ENCODE data around the gene NCOA3. TPM values are rescaled to one million over a fixed set of nuclear protein-coding genes. Genes with fewer than 3 reads are reported as not detected.

Gene NCOA3
- total RNA-seq, 1 experiment from 2014 or later: 30.2 TPM

DNA sequence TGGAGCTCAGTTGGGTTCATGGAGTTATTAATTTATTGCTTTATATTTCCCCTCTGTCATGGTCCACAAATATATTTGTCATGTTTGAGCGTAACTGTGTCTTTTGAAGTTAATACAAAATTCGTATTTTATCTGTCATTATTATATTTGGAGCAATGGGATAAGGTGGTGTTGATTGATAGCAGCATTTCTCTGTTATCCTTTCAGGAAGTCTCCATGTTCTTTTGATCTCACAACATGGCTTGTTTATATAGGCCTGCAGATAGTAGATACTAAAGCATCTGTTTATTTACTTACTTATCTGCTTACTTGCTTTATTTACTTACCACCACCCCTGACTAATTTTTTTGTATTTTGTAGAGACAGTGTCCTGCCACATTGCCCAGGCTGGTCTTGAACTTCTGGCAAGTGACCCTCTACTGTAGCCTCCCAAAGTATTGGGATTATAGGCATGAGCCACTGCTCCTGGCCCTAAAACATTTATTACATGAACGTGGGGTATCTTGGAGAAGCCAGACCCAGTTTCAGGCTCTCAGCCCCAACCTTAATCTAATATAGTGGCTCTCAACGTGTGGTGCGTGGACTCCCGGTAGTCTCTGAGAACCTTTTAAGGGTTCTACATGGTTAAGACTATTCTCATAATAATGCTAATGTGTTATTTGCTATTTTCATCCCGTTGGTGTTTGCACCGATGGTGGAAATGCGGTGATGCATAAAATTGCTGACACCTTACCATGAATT lies 104.2 kb downstream of the NCOA3 start:
- no peak for DNase-seq (ENCODE audit: low read depth)
- in situ Hi-C loops (cut with HindIII; ENCODE audit: low pct_unique_long_range_greater_than_20kb, low sequenced_read_pairs): no loop called here

DNA sequence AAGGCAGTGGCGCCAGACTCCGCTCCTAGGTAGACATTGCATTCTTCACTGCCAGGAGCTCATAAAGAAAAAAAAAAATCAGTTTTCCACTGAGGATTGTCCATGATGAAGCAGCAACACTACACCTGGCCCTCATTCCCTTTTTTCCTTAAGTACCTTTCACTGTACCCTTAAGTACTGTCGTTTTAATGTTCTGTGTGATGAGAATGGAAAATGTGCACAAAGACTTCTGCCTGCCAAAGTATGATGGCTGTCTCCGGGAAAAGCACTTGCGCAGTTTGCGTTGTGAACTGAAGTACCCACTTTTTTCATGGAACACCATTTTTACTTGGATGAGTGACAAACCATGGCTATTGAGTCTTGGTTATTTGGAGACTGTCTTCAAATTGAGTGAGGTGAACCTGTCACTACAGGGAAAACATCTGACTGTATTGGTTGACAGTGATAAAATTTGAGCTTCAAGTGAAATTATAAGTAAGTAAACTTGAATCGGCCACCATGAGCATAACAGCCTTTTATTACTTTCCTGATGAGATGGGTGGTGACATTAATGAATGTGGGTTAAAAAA lies 104.8 kb downstream of the NCOA3 start:
- in situ Hi-C loops (cut with HindIII; ENCODE audit: low pct_unique_long_range_greater_than_20kb, low sequenced_read_pairs): no loop called here

DNA sequence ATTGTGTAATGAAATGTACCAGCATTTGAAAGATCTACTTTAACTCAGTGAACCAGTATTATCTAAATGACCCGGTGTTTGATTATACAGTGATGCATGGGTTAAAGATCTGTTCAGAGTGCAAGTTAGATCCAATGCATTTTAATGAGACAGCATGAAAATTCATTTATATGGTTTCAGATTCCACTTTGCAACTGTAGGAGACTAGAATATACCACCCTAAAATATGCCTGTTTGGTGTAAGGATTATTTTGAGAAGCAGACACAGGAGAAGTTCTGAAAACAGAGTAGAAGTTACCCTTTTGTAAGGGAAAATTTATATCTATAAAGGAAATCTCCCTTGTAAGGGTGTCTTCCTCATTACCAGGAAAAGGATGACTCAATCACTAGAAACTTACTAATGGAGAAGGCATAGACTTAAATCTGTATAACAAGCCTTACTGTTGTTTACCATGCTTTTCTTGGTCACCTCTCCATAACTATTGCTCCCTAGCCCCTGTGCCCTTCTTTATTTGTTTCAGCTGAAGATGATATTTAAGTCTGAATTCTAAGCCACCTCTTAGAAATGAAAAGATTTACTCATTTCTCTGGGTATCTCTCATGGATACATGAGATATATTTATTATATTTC lies 105.4 kb downstream of the NCOA3 start:
- DNase-seq (ENCODE audit: low read depth): no peak
- in situ Hi-C loops (cut with HindIII; ENCODE audit: low pct_unique_long_range_greater_than_20kb, low sequenced_read_pairs): no loop called here

More for the DNA sequence above, 104.8 kb downstream of the NCOA3 start:
- no peak for DNase-seq (ENCODE audit: low read depth)

DNA sequence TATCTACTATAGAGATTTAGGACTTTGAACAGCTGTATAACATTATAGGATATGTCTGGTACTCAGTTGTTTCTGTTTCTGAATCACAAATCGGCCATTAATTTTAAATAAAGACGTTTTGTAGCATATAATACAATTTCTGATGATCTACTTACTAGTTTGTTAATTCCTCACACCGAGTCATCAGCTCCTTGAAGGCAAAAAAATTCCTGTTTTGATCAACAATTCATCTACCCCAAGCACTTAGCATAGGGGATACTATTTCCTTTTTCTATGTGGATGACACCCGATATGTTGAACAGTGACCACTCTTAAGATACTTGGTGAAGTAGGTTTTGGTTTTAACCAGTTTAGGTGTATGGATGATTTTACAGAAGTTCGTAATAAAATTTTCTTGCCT lies 107.3 kb downstream of the NCOA3 start:
- no peak for DNase-seq (ENCODE audit: low read depth)
- in situ Hi-C loops (cut with HindIII; ENCODE audit: low pct_unique_long_range_greater_than_20kb, low sequenced_read_pairs): no loop called here

DNA sequence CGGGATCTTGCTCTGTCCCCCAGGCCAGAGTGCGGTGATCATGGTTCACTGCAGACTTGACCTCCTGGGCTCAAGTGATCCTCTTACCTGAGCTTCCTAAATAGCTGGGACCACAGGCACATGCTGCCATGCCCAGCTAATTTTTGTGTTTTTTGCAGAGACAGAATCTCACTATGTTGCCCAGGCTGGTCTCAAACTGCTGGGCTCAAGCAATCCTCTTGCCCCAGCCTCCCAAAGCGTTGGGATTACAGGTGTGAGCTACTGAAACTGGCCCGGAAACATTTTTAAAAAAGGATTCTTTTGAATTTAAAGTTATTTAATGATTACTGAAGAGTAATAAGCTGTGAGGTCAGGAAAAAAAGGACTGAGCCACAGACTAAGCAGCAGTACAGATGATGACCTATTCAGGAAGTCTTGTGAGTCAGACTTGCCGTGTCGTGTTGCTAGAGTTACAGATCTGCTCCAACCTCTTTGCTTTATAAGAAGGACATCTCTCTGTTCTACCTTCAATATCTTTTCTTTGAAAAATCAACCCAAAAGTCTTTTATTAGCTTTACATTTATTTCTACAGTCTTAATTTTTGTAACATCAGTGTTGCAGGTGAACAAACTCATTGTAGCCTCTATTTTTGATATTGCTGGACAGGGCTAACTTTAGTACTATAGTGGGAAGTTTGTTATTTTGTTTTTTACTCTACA lies 108.7 kb downstream of the NCOA3 start:
- DNase-seq (ENCODE audit: low read depth): peak; percentile 76
- in situ Hi-C loops (cut with HindIII; ENCODE audit: low pct_unique_long_range_greater_than_20kb, low sequenced_read_pairs): loop anchor here (10.0 kb wide), 1 partner anchor 106 kb away; the partner anchor contains the start of gene NCOA3

DNA sequence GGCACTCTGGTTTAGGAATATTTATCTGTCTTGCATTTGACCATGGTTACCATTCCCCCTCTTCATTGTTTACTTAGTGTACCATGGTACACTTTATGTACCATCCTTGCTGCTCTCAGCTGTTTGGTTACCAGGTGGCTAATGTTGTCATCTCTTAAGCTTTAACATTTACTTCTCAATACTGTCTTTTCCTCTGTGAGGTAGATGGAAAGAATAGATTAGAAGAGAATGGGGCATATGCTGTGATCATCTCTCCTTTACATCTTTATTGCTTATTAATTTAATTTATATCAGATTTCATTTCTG lies 109.2 kb downstream of the NCOA3 start:
- in situ Hi-C loops (cut with HindIII; ENCODE audit: low pct_unique_long_range_greater_than_20kb, low sequenced_read_pairs): loop anchor here (10.0 kb wide), 1 partner anchor 106 kb away; the partner anchor contains the start of gene NCOA3
- no peak for DNase-seq (ENCODE audit: low read depth)

DNA sequence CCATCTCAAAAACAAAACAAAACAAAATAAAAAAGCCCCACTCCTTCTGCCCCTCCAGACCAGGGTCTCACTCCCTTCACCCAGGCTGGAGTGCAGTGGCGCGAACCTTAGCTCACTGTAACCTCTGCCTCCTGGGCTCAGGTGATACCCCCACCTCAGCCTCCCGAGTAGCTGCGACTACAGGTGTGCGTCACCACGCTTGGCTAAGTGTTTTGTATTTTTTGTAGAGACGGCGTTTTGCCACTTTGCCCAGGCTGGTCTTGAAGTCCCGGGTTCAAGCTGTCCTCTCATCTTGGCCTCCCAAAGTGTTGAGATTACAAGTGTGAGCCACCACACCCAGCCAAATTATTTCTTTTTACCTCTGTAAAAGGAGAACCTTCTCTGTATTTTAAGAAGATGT lies 110.1 kb downstream of the NCOA3 start:
- in situ Hi-C loops (cut with HindIII; ENCODE audit: low pct_unique_long_range_greater_than_20kb, low sequenced_read_pairs): loop anchor here (10.0 kb wide), 1 partner anchor 107 kb away; the partner anchor contains the start of gene NCOA3

DNA sequence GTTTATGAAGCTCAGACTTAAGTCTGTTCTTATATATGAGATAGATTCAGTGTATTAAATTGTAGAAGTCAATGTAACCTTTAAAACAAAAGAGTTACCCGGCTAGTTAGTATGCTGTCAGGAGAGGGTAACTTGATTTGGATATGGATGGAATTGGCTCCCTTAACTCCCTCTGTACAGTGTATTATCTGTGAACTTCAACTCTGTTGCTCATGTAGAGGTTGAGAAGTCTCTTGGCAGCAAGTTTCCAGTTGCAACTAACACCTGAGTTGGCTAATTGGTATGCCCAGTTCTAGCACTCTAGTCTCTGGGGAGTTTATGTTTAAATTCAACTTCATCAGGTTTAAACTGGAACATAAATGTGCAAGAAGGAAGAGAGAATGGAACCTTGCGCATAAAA lies 111.0 kb downstream of the NCOA3 start:
- DNase-seq (ENCODE audit: low read depth): no peak
- in situ Hi-C loops (cut with HindIII; ENCODE audit: low pct_unique_long_range_greater_than_20kb, low sequenced_read_pairs): loop anchor here (10.0 kb wide), 1 partner anchor 108 kb away; the partner anchor contains the start of gene NCOA3

More for the DNA sequence above, 110.1 kb downstream of the NCOA3 start:
- DNase-seq (ENCODE audit: low read depth): no peak

DNA sequence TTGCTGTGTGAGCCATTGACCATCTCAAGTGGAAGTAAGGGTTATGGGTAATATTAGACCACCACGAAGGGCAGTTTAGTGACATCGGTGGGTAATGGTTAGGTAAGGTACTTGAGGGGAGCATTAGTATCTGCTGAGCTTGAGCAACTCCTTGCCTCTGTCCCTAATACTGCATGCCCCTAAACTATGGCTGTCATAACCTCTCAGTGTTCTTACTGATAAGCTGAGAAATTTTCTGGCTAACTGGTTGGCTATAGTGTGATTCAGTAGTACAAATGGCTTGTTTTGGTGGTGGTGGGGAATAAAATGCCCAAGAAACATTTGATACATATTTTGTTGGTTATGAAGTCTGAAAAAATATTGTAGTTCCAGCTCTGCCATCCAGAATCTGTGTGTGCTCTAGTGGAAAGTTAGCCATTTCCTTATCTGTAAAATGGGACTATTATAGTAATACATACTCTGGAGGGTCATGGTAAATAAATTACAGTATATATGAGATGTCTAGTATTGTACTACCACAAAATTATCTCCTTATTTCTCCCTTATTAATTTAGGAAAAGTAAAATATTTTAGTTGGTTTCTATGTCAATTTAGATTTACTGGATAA lies 113.1 kb downstream of the NCOA3 start:
- no peak for DNase-seq (ENCODE audit: low read depth)
- in situ Hi-C loops (cut with HindIII; ENCODE audit: low pct_unique_long_range_greater_than_20kb, low sequenced_read_pairs): loop anchor here (10.0 kb wide), 1 partner anchor 110 kb away; the partner anchor contains the start of gene NCOA3

DNA sequence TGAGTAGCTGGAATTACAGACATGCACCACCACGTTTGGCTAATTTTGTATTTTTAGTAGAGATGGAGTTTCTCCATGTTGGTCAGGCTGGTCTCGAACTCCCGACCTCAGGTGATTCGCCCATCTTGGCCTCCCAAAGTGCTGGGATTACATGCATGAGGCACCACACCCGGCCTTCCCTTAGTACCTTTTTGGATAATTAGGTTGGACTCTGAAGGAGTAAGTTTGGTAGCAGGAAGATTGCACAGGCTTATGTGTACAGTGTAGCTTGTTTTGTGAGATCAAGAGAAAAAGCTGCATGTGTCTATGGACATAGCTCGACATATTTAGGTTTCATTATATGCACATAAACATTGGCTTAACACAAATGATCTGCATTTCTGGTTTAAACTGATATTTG lies 116.8 kb downstream of the NCOA3 start:
- in situ Hi-C loops (cut with HindIII; ENCODE audit: low pct_unique_long_range_greater_than_20kb, low sequenced_read_pairs): loop anchor here (10.0 kb wide), 1 partner anchor 114 kb away; the partner anchor contains the start of gene NCOA3
- no peak for DNase-seq (ENCODE audit: low read depth)

DNA sequence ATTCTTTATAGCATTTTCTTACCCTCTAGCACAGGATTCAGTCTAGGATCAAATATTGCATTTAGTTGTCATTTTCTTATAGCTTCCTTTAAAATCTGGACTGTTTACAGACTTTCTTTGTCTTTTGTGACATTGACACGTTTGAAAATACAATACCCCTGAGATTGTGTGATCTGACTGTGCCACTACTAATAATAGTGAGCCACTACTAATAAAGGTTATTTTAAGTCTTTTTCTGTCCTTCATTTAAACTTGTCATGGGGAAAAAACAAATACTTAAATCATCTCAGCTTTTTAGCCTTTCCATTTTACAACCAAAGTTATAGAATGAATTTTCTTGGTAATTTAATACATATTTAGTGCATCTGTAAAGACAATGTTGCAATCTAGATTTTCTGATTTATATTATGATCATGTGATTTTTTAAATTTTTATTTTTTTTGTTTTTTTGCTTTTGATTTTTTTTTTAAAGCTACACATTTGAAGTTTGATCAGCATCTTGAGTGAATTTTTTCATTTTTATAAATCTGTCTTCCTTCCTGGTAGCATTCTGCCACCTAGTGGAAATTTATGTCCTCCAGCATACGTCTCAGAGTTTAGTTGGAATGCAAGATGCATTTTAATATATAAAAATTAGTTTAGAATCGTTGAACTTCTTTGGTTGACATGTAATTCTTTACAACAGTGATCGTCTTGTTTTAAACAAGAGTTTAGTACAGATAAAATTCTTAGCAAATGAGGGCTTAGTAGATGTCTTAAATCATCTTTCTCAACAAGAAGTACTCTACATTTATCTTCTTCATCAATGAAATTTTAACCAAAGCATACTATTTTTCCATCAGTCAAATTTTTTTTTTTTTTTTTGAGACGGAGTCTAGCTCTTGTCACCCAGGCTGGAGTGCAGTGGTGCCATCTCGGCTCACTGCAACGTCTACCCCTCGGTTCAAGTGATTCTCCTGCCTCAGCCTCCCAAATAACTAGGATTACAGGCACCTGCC lies 119.4 kb downstream of the NCOA3 start:
- in situ Hi-C loops (cut with HindIII; ENCODE audit: low pct_unique_long_range_greater_than_20kb, low sequenced_read_pairs): no loop called here
- peak; percentile 66 for DNase-seq (ENCODE audit: low read depth)

DNA sequence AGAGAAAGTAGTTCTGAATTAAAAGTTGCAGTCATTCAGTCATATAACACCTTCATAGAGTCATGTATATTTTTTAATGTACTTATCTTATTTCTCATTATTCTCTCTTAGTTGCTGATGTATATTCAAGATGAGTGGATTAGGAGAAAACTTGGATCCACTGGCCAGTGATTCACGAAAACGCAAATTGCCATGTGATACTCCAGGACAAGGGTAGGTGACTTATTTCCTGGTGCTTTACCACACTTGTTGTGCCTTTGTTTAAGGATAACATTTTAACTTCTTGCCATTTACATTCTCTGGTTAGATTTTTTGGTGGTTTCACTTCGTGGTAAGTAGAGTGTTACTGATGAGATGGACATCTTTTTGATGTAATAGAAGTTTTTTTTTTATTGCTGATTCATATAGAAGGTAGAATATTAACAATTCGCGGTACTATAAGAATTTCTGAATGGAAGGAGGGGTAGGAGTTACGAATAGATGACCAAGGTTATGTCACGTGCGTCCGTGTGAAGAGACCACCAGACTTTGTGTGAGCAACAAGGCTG lies 120.5 kb downstream of the NCOA3 start:
- in situ Hi-C loops (cut with HindIII; ENCODE audit: low pct_unique_long_range_greater_than_20kb, low sequenced_read_pairs): no loop called here

DNA sequence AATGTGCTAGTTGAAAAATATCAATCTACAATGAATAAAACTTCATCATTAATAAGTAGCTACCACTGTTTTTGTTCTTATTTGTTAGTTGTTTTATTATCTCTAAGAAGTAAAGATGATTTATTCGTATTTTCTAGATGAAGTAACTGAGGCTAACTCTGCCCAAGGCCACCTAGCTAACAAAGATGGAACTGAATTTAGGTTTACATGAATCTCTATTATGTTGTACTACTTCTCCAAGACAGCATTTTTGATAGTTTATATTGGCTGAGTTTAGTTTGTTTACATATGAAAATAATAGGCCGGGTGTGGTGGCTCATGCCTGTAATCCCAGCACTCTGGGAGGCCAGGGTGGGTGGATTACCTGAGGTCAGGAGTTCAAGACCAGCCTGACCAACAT lies 121.5 kb downstream of the NCOA3 start:
- DNase-seq (ENCODE audit: low read depth): no peak
- in situ Hi-C loops (cut with HindIII; ENCODE audit: low pct_unique_long_range_greater_than_20kb, low sequenced_read_pairs): no loop called here

More for the DNA sequence above, 120.5 kb downstream of the NCOA3 start:
- DNase-seq (ENCODE audit: low read depth): peak; percentile 87

DNA sequence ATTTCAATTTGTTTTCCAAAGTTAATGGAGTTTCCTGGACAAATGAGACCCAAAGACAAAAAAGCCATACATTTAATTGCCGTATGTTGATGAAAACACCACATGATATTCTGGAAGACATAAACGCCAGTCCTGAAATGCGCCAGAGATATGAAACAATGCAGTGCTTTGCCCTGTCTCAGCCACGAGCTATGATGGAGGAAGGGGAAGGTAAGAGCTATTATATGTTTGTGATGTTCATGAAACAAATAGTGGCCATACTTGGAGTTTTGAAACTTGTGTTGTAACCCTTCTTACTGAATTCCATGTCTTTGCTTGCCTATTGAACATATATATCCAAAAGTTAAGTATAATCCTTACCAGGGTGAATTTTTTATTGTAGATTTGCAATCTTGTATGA lies 125.9 kb downstream of the NCOA3 start:
- in situ Hi-C loops (cut with HindIII; ENCODE audit: low pct_unique_long_range_greater_than_20kb, low sequenced_read_pairs): no loop called here
- no peak for DNase-seq (ENCODE audit: low read depth)

DNA sequence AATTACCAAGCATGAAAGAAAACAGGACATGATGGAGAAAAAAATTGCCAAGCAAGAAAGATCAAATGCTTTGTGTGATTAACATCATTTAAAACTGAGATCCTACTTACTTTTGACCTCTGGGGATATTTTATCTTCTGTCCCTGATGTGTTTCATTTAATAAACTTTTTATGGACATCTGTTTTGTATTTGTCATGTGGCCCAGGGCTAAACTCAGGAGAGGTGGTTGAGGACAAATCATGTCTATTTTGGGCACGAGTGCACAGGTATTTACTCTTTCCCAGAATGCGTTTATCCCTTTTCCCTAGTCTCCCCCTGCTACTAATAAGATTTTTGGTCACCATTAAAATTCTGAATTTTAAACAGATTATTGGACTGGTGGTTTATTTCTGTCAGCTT lies 128.2 kb downstream of the NCOA3 start:
- in situ Hi-C loops (cut with HindIII; ENCODE audit: low pct_unique_long_range_greater_than_20kb, low sequenced_read_pairs): no loop called here

DNA sequence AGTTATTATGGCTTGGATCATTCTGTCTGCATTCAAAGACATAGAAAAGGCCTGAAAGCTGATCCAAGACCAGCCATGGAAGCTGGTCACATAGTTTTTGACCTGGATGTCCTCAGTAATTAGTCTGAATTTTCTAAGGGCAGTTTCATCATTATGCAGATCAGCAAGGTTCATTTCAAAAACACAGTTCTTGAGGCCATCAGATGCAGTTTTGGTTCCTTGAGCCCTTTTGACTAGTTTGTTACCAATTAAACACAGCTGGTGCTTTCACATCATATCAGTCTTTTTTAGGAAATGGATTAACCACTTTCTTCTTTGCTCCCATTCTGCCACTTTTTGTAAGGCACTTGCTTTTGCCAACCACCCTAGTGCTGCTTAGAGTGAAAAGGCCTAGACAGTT lies 129.4 kb downstream of the NCOA3 start:
- in situ Hi-C loops (cut with HindIII; ENCODE audit: low pct_unique_long_range_greater_than_20kb, low sequenced_read_pairs): no loop called here
- no peak for DNase-seq (ENCODE audit: low read depth)

More for the DNA sequence above, 128.2 kb downstream of the NCOA3 start:
- DNase-seq (ENCODE audit: low read depth): no peak

DNA sequence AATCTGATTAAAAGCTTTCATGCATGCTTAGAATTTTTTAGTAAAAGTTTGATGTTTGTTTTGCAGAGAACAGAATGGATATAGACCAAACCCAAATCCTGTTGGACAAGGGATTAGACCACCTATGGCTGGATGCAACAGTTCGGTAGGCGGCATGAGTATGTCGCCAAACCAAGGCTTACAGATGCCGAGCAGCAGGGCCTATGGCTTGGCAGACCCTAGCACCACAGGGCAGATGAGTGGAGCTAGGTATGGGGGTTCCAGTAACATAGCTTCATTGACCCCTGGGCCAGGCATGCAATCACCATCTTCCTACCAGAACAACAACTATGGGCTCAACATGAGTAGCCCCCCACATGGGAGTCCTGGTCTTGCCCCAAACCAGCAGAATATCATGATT lies 133.6 kb downstream of the NCOA3 start:
- DNase-seq (ENCODE audit: low read depth): no peak
- in situ Hi-C loops (cut with HindIII; ENCODE audit: low pct_unique_long_range_greater_than_20kb, low sequenced_read_pairs): no loop called here
